H9 (cell line): ENCODE measurements around the gene ZNF587B. TPM values are rescaled to one million over a fixed set of nuclear protein-coding genes. Genes with fewer than 3 reads are reported as not detected.

ENCODE experiments used
- DNase-seq: peaks from one replicate; pipeline ENCODE4 v3.0.0-alpha.2; 2017
- H2AFZ ChIP-seq: one replicate; pipeline ENCODE4 v1.6.1; 2013; ENCODE audit warnings: mild to moderate bottlenecking, low read length, control low read depth, moderate library complexity
- H2AK5ac ChIP-seq: 2 replicates; pipeline ENCODE4 v1.6.1; 2013; ENCODE audit warnings: low read length, control low read depth, mixed read lengths; ENCODE audit not compliant: insufficient read length
- H2BK120ac ChIP-seq: one replicate; pipeline ENCODE4 v1.6.1; 2013; ENCODE audit warnings: low read depth, mild to moderate bottlenecking, low read length, control low read depth, inconsistent platforms; ENCODE audit not compliant: poor library complexity, severe bottlenecking
- H2BK12ac ChIP-seq: 2 replicates; pipeline ENCODE4 v1.6.1; 2013; ENCODE audit warnings: low read length, control low read depth, mixed read lengths, low read depth; ENCODE audit not compliant: insufficient read length
- H2BK15ac ChIP-seq: 2 replicates; pipeline ENCODE4 v1.6.1; 2013; ENCODE audit warnings: low read depth, low read length, control low read depth
- H2BK20ac ChIP-seq: one replicate; pipeline ENCODE4 v1.6.1; 2013; ENCODE audit warnings: low read depth, mild to moderate bottlenecking, low read length, control low read depth, inconsistent platforms; ENCODE audit not compliant: poor library complexity, severe bottlenecking
- H2BK5ac ChIP-seq: 2 replicates; pipeline ENCODE4 v1.6.1; 2013; ENCODE audit warnings: low read length, control low read depth, mixed read lengths; ENCODE audit not compliant: insufficient read length
- H3K14ac ChIP-seq: 2 replicates; pipeline ENCODE4 v1.6.1; 2013; ENCODE audit warnings: low read length, control low read depth; ENCODE audit not compliant: insufficient read depth
- H3K18ac ChIP-seq: 2 replicates; pipeline ENCODE4 v1.6.1; 2013; ENCODE audit warnings: low read depth, mild to moderate bottlenecking, mixed read lengths, low read length, control low read depth; ENCODE audit not compliant: insufficient read length
- H3K23ac ChIP-seq: 2 replicates; pipeline ENCODE4 v1.6.1; 2013; ENCODE audit warnings: low read length, control low read depth, mixed read lengths, low read depth; ENCODE audit not compliant: insufficient read length
- H3K23me2 ChIP-seq: 2 replicates; pipeline ENCODE4 v1.6.1; 2013; ENCODE audit warnings: low read depth, mild to moderate bottlenecking, mixed read lengths, low read length, control low read depth; ENCODE audit not compliant: insufficient read length, poor library complexity, severe bottlenecking
- H3K27ac ChIP-seq: 2 replicates; pipeline ENCODE4 v1.5.1; 2013; ENCODE audit warnings: low read length, control low read depth, mixed read lengths, low read depth; ENCODE audit not compliant: insufficient read length
- H3K27me3 ChIP-seq: 2 replicates; pipeline ENCODE4 v1.6.1; 2013; ENCODE audit warnings: low read length, control low read depth, inconsistent platforms; ENCODE audit not compliant: insufficient read depth
- H3K4ac ChIP-seq: 2 replicates; pipeline ENCODE4 v1.6.1; 2013; ENCODE audit warnings: low read depth, mild to moderate bottlenecking, control low read depth, inconsistent platforms, low read length, moderate library complexity
- H3K4me1 ChIP-seq: 2 replicates; pipeline ENCODE4 v1.6.1; 2013; ENCODE audit warnings: low read length, control low read depth, inconsistent platforms; ENCODE audit not compliant: insufficient read depth
- H3K4me2 ChIP-seq: 2 replicates; pipeline ENCODE4 v1.6.1; 2013; ENCODE audit warnings: low read length, control low read depth, mixed read lengths; ENCODE audit not compliant: insufficient read length, insufficient read depth
- H3K56ac ChIP-seq: 2 replicates; pipeline ENCODE4 v1.6.1; 2013; ENCODE audit warnings: low read depth, mild to moderate bottlenecking, mixed read lengths, low read length, control low read depth; ENCODE audit not compliant: insufficient read length
- H3K79me1 ChIP-seq: 2 replicates; pipeline ENCODE4 v1.6.1; 2013; ENCODE audit warnings: low read depth, mild to moderate bottlenecking, moderate library complexity, low read length, control low read depth, inconsistent platforms; ENCODE audit not compliant: insufficient read depth, poor library complexity, severe bottlenecking
- H3K79me2 ChIP-seq: 2 replicates; pipeline ENCODE4 v1.6.1; 2013; ENCODE audit warnings: low read length, control low read depth, inconsistent platforms; ENCODE audit not compliant: insufficient read depth
- H3K9ac ChIP-seq: 2 replicates; pipeline ENCODE4 v1.6.1; 2013; ENCODE audit warnings: low read length, control low read depth, mixed read lengths; ENCODE audit not compliant: insufficient read length; ENCODE audit errors: extremely low read depth
- H3K9me3 ChIP-seq: one replicate; pipeline ENCODE4 v1.6.1; 2013; ENCODE audit warnings: low read depth, low read length, inconsistent platforms; ENCODE audit not compliant: control insufficient read depth
- H3T11ph ChIP-seq: one replicate; pipeline ENCODE4 v1.6.1; 2013; ENCODE audit warnings: mild to moderate bottlenecking, low read length, control low read depth, inconsistent platforms
- H4K20me1 ChIP-seq: one replicate; pipeline ENCODE4 v1.6.1; 2013; ENCODE audit not compliant: control insufficient read depth, insufficient read length, insufficient read depth
- H4K5ac ChIP-seq: 2 replicates; pipeline ENCODE4 v1.6.1; 2013; ENCODE audit warnings: low read depth, mild to moderate bottlenecking, mixed read lengths, low read length, control low read depth; ENCODE audit not compliant: insufficient read length
- H4K8ac ChIP-seq: replicated peaks from 2 replicates; pipeline ENCODE4 v1.6.1; 2013; ENCODE audit warnings: low read length, control low read depth, mixed read lengths, low read depth; ENCODE audit not compliant: insufficient read length
- H4K91ac ChIP-seq: 2 replicates; pipeline ENCODE4 v1.6.1; 2013; ENCODE audit warnings: low read depth, mild to moderate bottlenecking, moderate library complexity, mixed read lengths, low read length, control low read depth; ENCODE audit not compliant: insufficient read length
- H3K27ac Mint-ChIP-seq, 3 experiments: 2 replicates in 2 of 3; 3 replicates in 1 of 3; pipeline ENCODE4 v1.8.0; 2020 to 2021; ENCODE audit warnings: mixed read lengths in 3 of 3, mild to moderate bottlenecking in 1 of 3, moderate library complexity in 1 of 3
- H3K27me3 Mint-ChIP-seq: 2 replicates; pipeline ENCODE4 v1.8.0; 2021; ENCODE audit warnings: low read depth, mild to moderate bottlenecking, moderate library complexity, mixed read lengths
- H3K36me3 Mint-ChIP-seq, 3 experiments: 2 replicates in 2 of 3; 3 replicates in 1 of 3; pipeline ENCODE4 v1.8.0; 2020 to 2021; ENCODE audit warnings: low read depth in 3 of 3, mixed read lengths in 3 of 3; ENCODE audit not compliant: insufficient read depth in 1 of 3
- H3K4me1 Mint-ChIP-seq, 2 experiments: 2 replicates each; pipeline ENCODE4 v1.8.0; 2020; ENCODE audit warnings: mixed read lengths in 2 of 2
- H3K4me3 Mint-ChIP-seq, 2 experiments: 2 replicates in 1 of 2; 3 replicates in 1 of 2; pipeline ENCODE4 v1.8.0; 2020 to 2021; ENCODE audit warnings: mild to moderate bottlenecking in 2 of 2, mixed read lengths in 2 of 2, moderate library complexity in 1 of 2
- H3K9me3 Mint-ChIP-seq, 2 experiments: 2 replicates in 1 of 2; 3 replicates in 1 of 2; pipeline ENCODE4 v1.8.0; 2020; ENCODE audit warnings: mild to moderate bottlenecking in 2 of 2, mixed read lengths in 2 of 2, moderate library complexity in 1 of 2
- CTCF ChIP-seq: fragments of 200-600 bp; sonication (generic); conservative IDR thresholded peaks from 3 replicates; pipeline ENCODE4 v1.8.0; 2021; ENCODE audit warnings: antibody characterized with exemption, mild to moderate bottlenecking
- WGBS: extraction: QIAGEN DNeasy Blood & Tissue Kit; methylation state at CpG from one replicate; pipeline ENCODE4 v1.1.7; 2013; ENCODE audit warnings: missing lambda C conversion rate, low lambda C conversion rate, mixed read lengths; ENCODE audit not compliant: insufficient read length; ENCODE audit errors: extremely low coverage; 5-methylcytosine and 5-hydroxymethylcytosine counted together
- total RNA-seq: library from RNA; stranded (reverse); gene quantifications from 2 replicates; pipeline ENCODE4 v1.2.1, GENCODE V29; 2021

The ZNF587B gene
- total RNA-seq, 1 experiment from 2014 or later, result 45.2 TPM

GRCh38 chr19:57870225-57870624 lies 40.1 kb downstream of the ZNF587B start:
- Histone ChIP-seq H3K4ac (no peak overlapping the region), H2BK5ac (no peak overlapping the region), H4K5ac (no peak overlapping the region), H3K27ac (no peak overlapping the region), H3K4me2 (no peak overlapping the region), H4K8ac (no peak overlapping the region), H3K18ac (no peak overlapping the region), H3K4me1 (no peaks in the 10 kb centered on the region), H2AK5ac (no peak overlapping the region), H3K79me1 (no peaks in the 10 kb centered on the region), H3K9me3 (peaks cover 32% of the 10 kb centered on the region), H4K91ac (no peak overlapping the region), H2BK12ac (no peak overlapping the region), H3T11ph (no peak overlapping the region), H3K14ac (no peak overlapping the region), H2BK120ac (no peak overlapping the region), H3K23ac (no peak overlapping the region), H2AFZ (no peak overlapping the region), H3K9ac (no peak overlapping the region), H3K56ac (no peak overlapping the region), H2BK20ac (no peak overlapping the region), H2BK15ac (no peak overlapping the region), H3K23me2 (no peaks in the 10 kb centered on the region), H4K20me1 (no peaks in the 10 kb centered on the region), H3K79me2 (peaks cover 10% of the 10 kb centered on the region; the same call in 1 of the 2 replicates), H3K27me3 (0 out of 2 replicates have a peak, but pooled peaks cover 2% of the 10 kb centered on the region)
- TF ChIP-seq CTCF, result no peak
- H3K9me3 Mint-ChIP-seq, result peaks cover 43 to 45% of the 10 kb centered on the region in 2 experiments
- DNase-seq, result no peak
- H3K36me3 Mint-ChIP-seq, result peaks cover 70 to 89% (median 89%) of the 10 kb centered on the region in 3 experiments
- H3K27me3 Mint-ChIP-seq, result peaks cover 3% of the 10 kb centered on the region; the same call in 1 of the 2 replicates
- H3K4me3 Mint-ChIP-seq, result no peak overlapping the region
- 0 out of 4 replicates have a peak, but pooled peaks cover 0 to 4% of the 10 kb centered on the region in 2 experiments for H3K4me1 Mint-ChIP-seq
- WGBS, result no CpG with 5 or more reads among the region's 2 CpGs
- H3K27ac Mint-ChIP-seq, result no peak overlapping the region
